ENCODE data around the gene GFAP. TPM values are rescaled to one million over a fixed set of nuclear protein-coding genes. Genes with fewer than 3 reads are reported as not detected.
A peak's percentile ranks its signal among the peaks of the same experiment; 100 is the strongest.

The GFAP gene
- total RNA-seq, 2 experiments from 2014 or later = not detected

Small RNAs within 50 kb of the gene (microRNA-seq; reads per million reads assigned to microRNA genes)
- gene MIR6783 = 6.3 reads per million, percentile 8 among the genes with 10 or more reads in this experiment

Other genes with a start within 250 kb of the GFAP start
- 10 to 100 TPM; 24.0 to 26.3 TPM for gene CCDC43, start 225.7 kb downstream of the GFAP start, total RNA-seq
- 10 to 100 TPM; 35.1 to 36.4 TPM for gene DBF4B, start 206.8 kb downstream of the GFAP start, total RNA-seq
- gene ADAM11, start 156.5 kb downstream of the GFAP start, total RNA-seq = under 1 TPM; 0.24 to 0.39 TPM
- gene GJC1, start 85.2 kb downstream of the GFAP start, total RNA-seq = 1 to 10 TPM; 1.6 to 2.2 TPM
- not detected for gene HIGD1B, start 67.6 kb downstream of the GFAP start, total RNA-seq
- gene EFTUD2, start 16.1 kb downstream of the GFAP start, total RNA-seq = 100 to 1,000 TPM; 148 to 156 TPM
- gene KIF18B, start 32.3 kb upstream of the GFAP start, total RNA-seq = 100 to 1,000 TPM; 104 to 113 TPM
- gene C1QL1, start 52.8 kb upstream of the GFAP start, total RNA-seq = under 1 TPM; 0.34 to 0.68 TPM
- gene DCAKD, start 136.1 kb upstream of the GFAP start, total RNA-seq = 10 to 100 TPM; 32.9 to 33.7 TPM
- gene NMT1, start 145.8 kb upstream of the GFAP start, total RNA-seq = 100 to 1,000 TPM; 125 to 143 TPM
- gene PLCD3, start 217.0 kb upstream of the GFAP start, total RNA-seq = 1 to 10 TPM; 4.3 to 4.6 TPM
- gene ACBD4, start 220.2 kb upstream of the GFAP start, total RNA-seq = 10 to 100 TPM in 1 of 2 experiments, 1 to 10 TPM in 1; 10.0 to 12.5 TPM
- gene HEXIM1, start 233.0 kb upstream of the GFAP start, total RNA-seq = 10 to 100 TPM; 29.2 to 29.4 TPM
- gene HEXIM2, start 246.4 kb upstream of the GFAP start, total RNA-seq = 1 to 10 TPM; 7.8 to 8.8 TPM

All from activated CD8-positive, alpha-beta T cell treated with anti-CD3 and anti-CD28 coated beads, Interleukin-2, amount 10 ng/mL, durations not matched to agents 7 days and 5 days (primary cell).